Fibroblast of pulmonary artery (primary cell): ENCODE measurements around the gene PTGIS.

Source experiments
- DNase-seq: peaks from one replicate; pipeline ENCODE4 v3.0.0-alpha.2; 2010; ENCODE audit warnings: low read depth
- H3K4me3 ChIP-seq: replicated peaks from 2 replicates; pipeline ENCODE4 v1.5.1; 2011; ENCODE audit warnings: low read depth, mild to moderate bottlenecking, control low read depth, low read length, moderate library complexity
- CTCF ChIP-seq: IDR thresholded peaks from 2 replicates; pipeline ENCODE4 v1.5.1; 2011; ENCODE audit warnings: mild to moderate bottlenecking, control low read depth, low read length, inconsistent platforms; ENCODE audit errors: missing control alignments

The PTGIS gene

GRCh38 chr20:49460131-49460530 is 107.8 kb downstream of the PTGIS start:
- no peak overlapping the region for H3K4me3 ChIP-seq
- TF ChIP-seq CTCF = no peak
- no peak for DNase-seq

- DNase-seq = no peak
- no peak for TF ChIP-seq CTCF
- H3K4me3 ChIP-seq = no peak overlapping the region
Measured at GRCh38 chr20:49459684-49460083, 108.3 kb downstream of the PTGIS start.

GRCh38 chr20:49457444-49457843 is 110.5 kb downstream of the PTGIS start:
- H3K4me3 ChIP-seq = no peak overlapping the region
- no peak for TF ChIP-seq CTCF
- no peak for DNase-seq

GRCh38 chr20:49456646-49457045 is 111.3 kb downstream of the PTGIS start:
- TF ChIP-seq CTCF = no peak
- no peak for DNase-seq
- no peak overlapping the region for H3K4me3 ChIP-seq

- H3K4me3 ChIP-seq = no peak overlapping the region
- no peak for TF ChIP-seq CTCF
- DNase-seq = no peak
Measured at GRCh38 chr20:49455691-49456090, 112.2 kb downstream of the PTGIS start.
